ENCODE measurements around the gene SKAP2.

SKAP2 gene

GRCh38 chr7:26721450-26721849 lies 142.9 kb downstream of the SKAP2 start:
- Histone ChIP-seq H3K27ac (no peak overlapping the region), H3K4me3 (ENCODE audit: low read depth, low read length) (no peak overlapping the region), H3K9me3 (ENCODE audit: severe bottlenecking) (no peaks in the 10 kb centered on the region), H3K36me3 (no peaks in the 10 kb centered on the region), H3K27me3 (ENCODE audit: insufficient read depth, low read depth, severe bottlenecking) (no peaks in the 10 kb centered on the region)
- DNase-seq = no peak
- TF ChIP-seq CTCF (IDR thresholded peaks at IDR 0.05; ENCODE audit: low read depth, low read length) = no peak

- no peak for TF ChIP-seq CTCF (IDR thresholded peaks at IDR 0.05; ENCODE audit: low read depth, low read length)
- Histone ChIP-seq H3K36me3 (no peaks in the 10 kb centered on the region), H3K27me3 (ENCODE audit: insufficient read depth, low read depth, severe bottlenecking) (no peaks in the 10 kb centered on the region), H3K9me3 (ENCODE audit: severe bottlenecking) (no peaks in the 10 kb centered on the region), H3K27ac (no peak overlapping the region), H3K4me3 (ENCODE audit: low read depth, low read length) (no peak overlapping the region)
- no peak for DNase-seq
Measured at GRCh38 chr7:26718063-26718462, 146.3 kb downstream of the SKAP2 start.

DNA sequence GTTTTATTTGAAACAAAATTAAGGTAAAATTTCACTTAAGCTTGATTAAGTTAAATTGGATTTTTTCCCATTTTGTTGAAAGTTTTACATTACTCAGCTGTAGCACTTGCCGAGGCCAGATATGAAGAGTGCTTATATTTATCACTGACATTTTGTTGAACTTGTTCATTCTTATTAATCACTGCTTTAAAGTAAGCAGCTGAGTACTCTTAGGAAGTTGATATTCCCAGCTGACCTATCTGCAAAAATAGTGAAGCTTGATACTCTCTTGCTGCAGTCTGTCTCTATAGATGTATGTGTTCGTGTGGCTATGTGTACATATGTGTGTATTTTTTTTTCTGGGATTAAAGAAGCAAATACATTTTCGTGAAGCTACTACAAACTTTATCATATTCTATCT lies 150.0 kb downstream of the SKAP2 start:
- H3K27ac ChIP-seq = no peak overlapping the region
- no peak for DNase-seq
- no peak for TF ChIP-seq CTCF (IDR thresholded peaks at IDR 0.05; ENCODE audit: low read depth, low read length)
- H3K4me3 ChIP-seq (ENCODE audit: low read depth, low read length) = no peak overlapping the region
- H3K9me3 ChIP-seq (ENCODE audit: severe bottlenecking) = no peaks in the 10 kb centered on the region
- no peaks in the 10 kb centered on the region for H3K36me3 ChIP-seq
- no peaks in the 10 kb centered on the region for H3K27me3 ChIP-seq (ENCODE audit: insufficient read depth, low read depth, severe bottlenecking)

- no peak for TF ChIP-seq CTCF (IDR thresholded peaks at IDR 0.05; ENCODE audit: low read depth, low read length)
- Histone ChIP-seq H3K9me3 (ENCODE audit: severe bottlenecking) (no peaks in the 10 kb centered on the region), H3K27ac (no peak overlapping the region), H3K4me3 (ENCODE audit: low read depth, low read length) (no peak overlapping the region), H3K36me3 (no peaks in the 10 kb centered on the region), H3K27me3 (ENCODE audit: insufficient read depth, low read depth, severe bottlenecking) (no peaks in the 10 kb centered on the region)
- no peak for DNase-seq
Measured at GRCh38 chr7:26714006-26714405, 150.4 kb downstream of the SKAP2 start.

DNA sequence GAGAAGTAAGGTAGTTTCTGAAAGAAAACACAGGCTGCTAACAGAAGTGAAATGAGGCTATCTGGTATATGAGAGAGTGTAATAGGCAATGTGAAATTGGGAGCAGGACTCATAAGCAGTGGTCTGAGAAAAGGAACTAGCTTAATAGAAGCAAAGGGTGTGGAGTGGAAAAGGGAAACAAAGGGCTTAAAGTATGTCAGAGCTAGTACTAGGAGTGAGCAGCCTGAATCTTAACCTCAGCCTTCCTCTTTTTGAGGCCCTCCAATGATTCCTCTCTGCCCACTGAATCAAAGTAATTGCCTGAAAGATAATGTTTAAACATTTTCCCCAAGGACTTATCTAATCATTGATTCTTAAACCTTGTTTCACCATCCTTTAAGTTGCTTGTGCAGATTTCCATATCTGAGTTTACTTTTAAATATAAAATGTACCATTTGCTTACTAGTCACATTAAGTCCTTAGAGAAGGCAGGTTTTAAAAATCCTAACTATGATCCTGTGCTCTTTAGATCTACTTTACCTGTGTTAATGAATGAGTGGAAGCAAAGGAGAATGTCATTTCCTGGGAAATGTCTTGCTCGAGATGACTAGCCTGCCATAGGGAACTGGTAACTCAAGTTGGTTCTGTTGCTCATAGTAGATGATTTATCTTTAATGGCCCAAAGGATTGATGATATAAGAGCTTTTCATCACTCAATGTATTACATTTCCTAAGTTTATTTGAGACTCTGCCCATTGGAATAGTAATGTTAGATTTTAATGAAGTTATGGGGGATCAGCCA lies 155.0 kb downstream of the SKAP2 start:
- TF ChIP-seq CTCF (IDR thresholded peaks at IDR 0.05; ENCODE audit: low read depth, low read length) = no peak
- no peak overlapping the region for H3K4me3 ChIP-seq (ENCODE audit: low read depth, low read length)
- H3K36me3 ChIP-seq = no peaks in the 10 kb centered on the region
- H3K27me3 ChIP-seq (ENCODE audit: insufficient read depth, low read depth, severe bottlenecking) = no peaks in the 10 kb centered on the region
- H3K27ac ChIP-seq = no peak overlapping the region
- no peak for DNase-seq
- H3K9me3 ChIP-seq (ENCODE audit: severe bottlenecking) = no peaks in the 10 kb centered on the region

- no peak overlapping the region for H3K4me3 ChIP-seq (ENCODE audit: low read depth, low read length)
- TF ChIP-seq CTCF (IDR thresholded peaks at IDR 0.05; ENCODE audit: low read depth, low read length) = no peak
- H3K27me3 ChIP-seq (ENCODE audit: insufficient read depth, low read depth, severe bottlenecking) = no peaks in the 10 kb centered on the region
- H3K27ac ChIP-seq = no peak overlapping the region
- no peaks in the 10 kb centered on the region for H3K9me3 ChIP-seq (ENCODE audit: severe bottlenecking)
- DNase-seq = no peak
- no peaks in the 10 kb centered on the region for H3K36me3 ChIP-seq
Measured at GRCh38 chr7:26705567-26705966, 158.8 kb downstream of the SKAP2 start.

All from WERI-Rb-1 (cell line).